GM20431 (cell line): ENCODE data around the gene LRRC32.

Experiments
- in situ Hi-C: fragments of 300-500 bp; cut with MseI, MboI; formaldehyde crosslinking; loops from one replicate; pipeline ENCODE4 v1.15.0; 2020; ENCODE audit warnings: low sequenced_read_pairs; ENCODE audit not compliant: unreplicated experiment

The LRRC32 gene

DNA sequence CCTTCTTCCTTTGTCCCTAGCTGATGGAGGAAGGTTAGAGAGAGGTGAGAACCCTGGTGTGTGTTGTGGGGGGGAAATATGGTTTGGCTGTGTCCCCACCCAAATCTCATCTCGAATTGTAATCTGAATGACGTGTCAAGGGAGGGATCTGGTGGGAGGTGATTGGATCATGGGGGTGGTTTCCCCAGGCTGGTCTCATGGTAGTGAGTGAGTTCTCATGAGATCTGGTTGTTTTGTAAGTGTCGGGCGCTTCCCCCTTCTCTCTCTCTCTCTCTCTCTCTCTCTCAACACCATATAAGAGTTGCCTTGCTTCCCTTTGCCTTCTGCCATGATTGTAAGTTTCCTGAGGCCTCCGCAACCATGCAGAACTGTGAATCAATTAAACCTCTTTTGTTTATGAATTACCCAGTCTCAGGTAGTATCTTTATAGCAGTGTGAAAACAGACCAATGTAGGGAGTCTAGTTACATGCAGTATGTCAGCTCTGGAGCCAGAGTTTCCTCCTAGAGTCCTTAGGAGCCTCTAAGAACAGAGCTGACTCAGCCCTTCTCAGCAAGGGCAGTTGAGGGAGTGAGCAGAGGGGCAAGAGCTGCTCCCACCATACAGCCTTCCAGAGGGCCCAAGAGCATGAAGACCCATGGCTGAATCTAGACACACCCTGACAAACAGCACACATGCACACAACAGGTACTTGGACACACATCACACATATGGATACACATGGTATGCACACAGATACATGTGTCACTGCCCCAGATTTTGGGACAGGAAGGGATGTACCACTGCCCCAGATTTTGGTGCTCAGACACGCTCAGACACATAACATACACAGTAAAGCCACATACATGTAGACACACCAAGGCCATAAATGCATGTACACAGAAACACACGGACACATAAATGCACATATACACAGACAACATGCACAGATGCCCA lies 12.9 kb upstream of the LRRC32 start:
- in situ Hi-C loops: loop anchor here (10.0 kb wide), 1 partner anchor 79 kb away; no protein-coding TSS in a partner anchor

DNA sequence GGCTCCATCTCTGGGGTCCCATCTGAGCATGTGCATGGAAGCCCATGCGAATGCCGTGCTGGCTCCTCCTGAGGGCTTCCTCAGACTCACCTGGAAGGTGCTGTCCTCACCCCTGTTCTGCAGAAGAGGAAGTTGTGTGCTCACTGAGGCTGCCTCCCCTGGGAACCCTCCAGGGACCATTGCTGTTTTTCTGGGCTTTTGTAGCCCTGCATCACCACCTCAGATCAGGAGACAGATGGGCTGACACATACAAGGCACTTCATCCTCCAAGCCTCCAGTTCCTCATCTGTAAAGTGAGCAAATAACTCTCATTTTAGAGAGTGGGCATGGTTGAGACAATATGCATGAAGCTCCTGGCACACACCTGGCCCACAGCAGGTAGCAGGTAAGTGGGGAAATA lies 12.1 kb upstream of the LRRC32 start:
- in situ Hi-C loops: loop anchor here (10.0 kb wide), 1 partner anchor 78 kb away; no protein-coding TSS in a partner anchor

DNA sequence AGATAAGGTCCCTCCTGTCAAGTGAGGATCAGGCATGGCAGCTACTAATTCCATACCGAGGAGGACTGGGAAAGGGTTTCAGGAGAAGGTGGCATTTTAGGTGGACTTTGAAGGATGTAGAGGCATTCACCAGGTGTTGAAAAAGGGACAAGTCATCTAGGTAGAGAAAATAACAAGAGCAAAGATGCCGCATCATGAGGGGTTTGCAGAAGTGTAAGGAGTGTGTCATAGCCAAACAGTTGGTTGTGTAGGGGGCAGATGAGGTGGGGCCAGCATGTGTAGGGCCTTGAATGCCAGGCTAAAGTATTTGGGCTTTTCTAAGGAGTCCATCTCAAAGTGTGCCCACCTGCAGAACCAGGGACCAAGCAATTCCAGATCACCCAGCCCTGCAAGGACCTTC lies 11.6 kb upstream of the LRRC32 start:
- in situ Hi-C loops: loop anchor here (10.0 kb wide), 1 partner anchor 77 kb away; no protein-coding TSS in a partner anchor

- in situ Hi-C loops: loop anchor here (10.0 kb wide), 1 partner anchor 76 kb away; no protein-coding TSS in a partner anchor
Measured at GRCh38 chr11:76680518-76681425, 10.2 kb upstream of the LRRC32 start.

DNA sequence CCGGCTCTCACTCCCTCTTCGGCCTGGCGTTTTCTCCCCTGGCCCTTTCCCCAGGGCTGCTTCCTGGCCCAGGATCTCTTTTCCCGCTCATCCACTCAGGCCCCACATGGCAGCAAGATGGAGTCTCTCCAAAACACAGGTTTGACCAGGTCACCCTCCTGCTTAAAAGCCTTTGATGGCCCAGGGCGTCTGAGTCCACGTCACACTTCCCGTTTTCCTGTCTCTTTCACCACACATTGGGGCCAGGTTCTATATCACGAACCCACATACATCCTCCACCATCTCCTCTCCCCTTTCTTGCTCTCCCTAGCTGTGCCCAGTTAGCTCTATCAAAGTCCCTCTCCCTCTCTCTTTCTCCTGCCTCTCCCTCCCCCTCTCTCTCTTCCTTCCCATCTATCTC lies 7.8 kb upstream of the LRRC32 start:
- in situ Hi-C loops: no loop called here

DNA sequence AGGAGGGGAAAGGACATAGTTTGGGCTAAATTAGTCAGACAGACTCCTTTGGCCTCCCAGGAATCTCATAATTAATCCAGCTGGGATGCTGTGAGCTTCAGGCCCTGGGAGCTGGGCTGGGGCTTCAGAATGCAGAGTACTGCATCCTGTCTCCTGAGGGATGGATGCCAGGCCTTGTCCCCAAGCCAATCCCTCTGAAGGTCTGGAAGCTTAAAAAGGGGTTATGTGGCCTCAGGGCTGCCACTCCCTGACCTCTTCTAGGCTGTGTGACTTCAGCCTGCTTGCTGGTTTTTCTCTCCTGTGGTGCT lies 6.9 kb upstream of the LRRC32 start:
- in situ Hi-C loops: no loop called here

GRCh38 chr11:76676636-76677457 lies 6.3 kb upstream of the LRRC32 start:
- in situ Hi-C loops: no loop called here

DNA sequence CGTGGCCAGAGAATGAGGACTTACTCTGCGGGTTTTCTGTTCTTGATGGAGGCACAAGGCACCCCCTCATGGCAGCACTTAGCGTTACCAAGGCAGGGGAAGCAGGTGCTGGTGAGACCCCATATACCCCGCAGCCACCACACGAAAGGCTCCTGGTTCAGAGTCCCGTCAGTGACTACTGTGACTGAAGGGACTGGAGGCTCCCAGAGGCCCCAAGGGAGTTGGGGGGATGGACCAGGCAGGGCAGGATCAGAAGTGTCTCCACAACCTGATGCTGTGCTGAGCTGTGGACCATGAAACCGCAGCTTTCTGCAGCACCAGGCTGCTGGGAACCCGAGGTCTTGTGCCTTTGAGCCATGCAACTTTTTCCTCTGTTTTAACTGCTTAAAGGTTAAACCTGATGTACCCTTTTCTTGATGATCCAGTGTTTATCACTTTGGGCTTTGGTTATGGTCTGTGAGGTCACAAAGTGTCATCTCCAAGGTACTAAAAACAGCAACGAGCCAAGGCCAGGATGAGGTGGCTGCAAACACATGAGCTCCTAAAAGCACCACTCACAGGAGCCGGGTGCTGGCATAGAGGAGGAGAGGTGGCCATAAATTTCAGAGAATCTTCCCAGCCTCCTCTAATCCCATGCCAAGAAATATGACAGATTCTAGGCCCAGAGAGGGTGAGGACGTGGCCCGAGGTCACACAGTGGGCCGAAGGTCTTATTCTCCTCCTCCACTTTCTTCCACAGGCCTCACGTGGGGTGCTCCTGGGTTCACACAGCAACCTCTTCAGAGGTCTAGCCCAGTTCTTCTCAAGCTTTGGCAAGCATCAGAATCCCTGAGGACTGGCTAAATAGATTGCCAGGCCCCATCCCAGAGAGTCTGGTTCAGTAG lies 4.2 kb upstream of the LRRC32 start:
- in situ Hi-C loops: no loop called here

GRCh38 chr11:76673176-76674142 lies 2.9 kb upstream of the LRRC32 start:
- in situ Hi-C loops: no loop called here

DNA sequence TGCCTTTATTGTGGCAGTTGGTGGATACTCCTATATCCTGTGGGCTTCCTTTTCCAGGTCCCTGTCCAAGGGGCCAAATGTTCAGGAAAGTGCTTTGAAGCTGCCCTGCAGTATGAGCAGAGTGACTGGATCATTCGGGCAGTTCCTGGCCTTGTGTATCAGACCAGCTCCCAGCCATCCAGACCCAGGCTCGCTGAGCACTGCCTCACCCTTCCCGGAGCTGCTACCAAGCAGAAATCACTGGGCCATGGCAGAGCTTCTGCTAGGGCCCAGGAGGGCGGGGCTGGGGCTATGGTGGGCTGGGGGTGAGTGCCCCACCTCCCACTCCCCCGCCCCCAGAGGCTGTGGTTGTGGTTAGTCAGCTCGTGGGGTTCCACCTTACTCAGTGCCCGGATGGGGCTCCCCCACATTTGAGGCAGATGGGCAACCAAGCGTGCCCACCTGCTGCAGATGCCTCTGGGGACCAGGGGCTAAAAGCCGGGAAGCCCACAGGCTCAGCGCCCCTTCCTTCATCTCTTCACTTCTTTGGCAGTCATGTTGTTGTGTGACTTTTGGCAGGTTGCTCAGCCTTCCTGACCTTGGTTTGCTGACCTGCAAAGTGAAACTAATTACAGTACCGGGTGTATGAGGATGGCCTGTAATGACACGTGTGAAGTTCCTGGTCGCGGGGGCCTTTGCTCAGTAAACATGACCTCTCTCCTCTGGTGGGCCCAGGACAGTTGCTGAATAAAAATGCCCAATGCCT lies 2.1 kb upstream of the LRRC32 start:
- in situ Hi-C loops: no loop called here

- in situ Hi-C loops: no loop called here
Measured at GRCh38 chr11:76671626-76672309, 1.2 kb upstream of the LRRC32 start.

GRCh38 chr11:76671237-76671592 lies 668 bp upstream of the LRRC32 start:
- in situ Hi-C loops: no loop called here

DNA sequence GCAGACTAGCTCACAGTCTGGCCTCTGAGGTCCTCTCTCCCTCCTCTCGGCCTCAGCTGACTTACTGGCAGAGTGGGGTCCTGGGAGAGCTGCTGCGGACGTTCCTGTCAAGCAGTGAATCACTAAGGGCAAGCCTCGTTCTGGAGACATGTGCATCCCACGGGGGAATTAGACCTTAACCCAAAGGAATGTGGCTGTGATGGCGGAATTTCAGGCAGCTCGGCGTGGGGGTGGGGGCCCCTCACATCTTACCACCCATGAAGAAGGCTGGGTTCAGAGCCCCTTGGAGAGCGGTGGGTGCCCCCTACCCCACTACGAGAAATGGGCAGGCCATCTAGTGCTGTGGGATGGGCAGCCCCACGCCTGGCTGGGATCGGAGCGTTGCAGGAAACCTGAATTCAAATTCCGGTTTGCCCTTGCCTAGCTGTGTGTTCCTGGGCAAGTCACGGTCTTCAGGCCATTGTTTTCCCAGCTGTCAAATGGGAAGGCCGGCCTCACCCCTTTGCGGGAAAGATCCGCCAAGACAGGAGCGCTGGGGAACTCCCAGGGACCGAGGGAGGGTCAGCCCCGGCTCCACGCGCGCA lies 554 bp downstream of the LRRC32 start:
- in situ Hi-C loops: no loop called here

- in situ Hi-C loops: no loop called here
Measured at GRCh38 chr11:76668362-76669155, 2.0 kb downstream of the LRRC32 start.

GRCh38 chr11:76667856-76668255 lies 2.7 kb downstream of the LRRC32 start:
- in situ Hi-C loops: no loop called here
